Measurements from ENCODE around the gene PLXND1. TPM values are rescaled to one million over a fixed set of nuclear protein-coding genes. Genes with fewer than 3 reads are reported as not detected.

PLXND1 gene
- polyA plus RNA-seq, 1 donor from 2014 or later = 0.05 TPM

DNA sequence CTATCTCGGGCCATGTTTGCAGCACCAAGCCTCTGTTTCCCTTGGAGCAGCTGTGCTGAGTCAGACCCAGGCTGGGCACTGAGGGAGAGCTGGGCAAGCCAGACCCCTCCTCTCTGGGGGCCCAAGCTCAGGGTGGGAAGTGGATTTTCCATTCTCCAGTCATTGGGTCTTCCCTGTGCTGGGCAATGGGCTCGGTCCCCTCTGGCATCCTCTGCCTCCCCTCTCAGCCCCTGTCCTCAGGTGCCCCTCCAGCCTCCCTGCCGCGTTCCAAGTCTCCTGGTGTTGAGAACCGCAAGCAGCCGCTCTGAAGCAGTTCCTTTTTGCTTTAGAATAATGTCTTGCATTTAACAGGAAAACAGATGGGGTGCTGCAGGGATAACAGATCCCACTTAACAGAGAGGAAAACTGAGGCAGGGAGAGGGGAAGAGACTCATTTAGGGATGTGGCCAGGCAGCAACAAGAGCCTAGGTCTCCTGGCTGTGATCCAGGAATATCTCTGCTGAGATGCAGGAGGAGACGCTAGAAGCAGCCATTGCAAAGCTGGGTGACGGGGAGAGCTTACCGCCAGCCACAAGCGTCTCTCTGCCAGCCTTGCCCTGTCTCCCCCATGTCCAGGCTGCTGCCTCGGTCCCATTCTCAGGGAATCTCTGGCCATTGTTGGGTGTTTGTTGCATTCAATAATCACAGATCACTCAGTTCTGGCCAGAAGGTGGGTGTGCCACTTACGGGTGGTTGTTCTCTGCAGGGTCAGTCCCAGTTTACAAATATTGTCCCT is 76.9 kb downstream of the PLXND1 start:
- H4K20me1 ChIP-seq (ENCODE audit: insufficient read depth) = no peaks in the 10 kb centered on the region
- no peak overlapping the region for H2AFZ ChIP-seq (ENCODE audit: low read depth, low read length)
- no peak overlapping the region for H3K4me3 ChIP-seq (ENCODE audit: low read length)
- no peaks in the 10 kb centered on the region for H3F3A ChIP-seq (ENCODE audit: insufficient read depth, low read length, poor library complexity, severe bottlenecking)
- H3K9me2 ChIP-seq (ENCODE audit: insufficient read depth, low read length) = no peaks in the 10 kb centered on the region
- H3K9me3 ChIP-seq (ENCODE audit: low read length) = no peaks in the 10 kb centered on the region
- no peaks in the 10 kb centered on the region for H3K27me3 ChIP-seq (ENCODE audit: insufficient read depth, low read depth, low read length)
- no peaks in the 10 kb centered on the region for H3K79me2 ChIP-seq (replicated peaks; ENCODE audit: insufficient read depth, low read length)
- H3K27ac ChIP-seq (ENCODE audit: low read length) = no peak overlapping the region
- H3K36me3 ChIP-seq (ENCODE audit: insufficient read depth, low read length) = no peaks in the 10 kb centered on the region
- no peak overlapping the region for H3K9ac ChIP-seq (ENCODE audit: low read length)
- TF ChIP-seq TAF1 (IDR thresholded peaks at IDR 0.05; ENCODE audit: low read depth) (no peak), RAD21 (conservative IDR thresholded peaks at IDR 0.05) (no peak), EZH2 (IDR thresholded peaks at IDR 0.05; ENCODE audit: borderline replicate concordance, insufficient read depth, low read length, poor library complexity, severe bottlenecking) (no peak), POLR2AphosphoS5 (IDR thresholded peaks at IDR 0.05) (no peak), SMC3 (conservative IDR thresholded peaks at IDR 0.05; ENCODE audit: poor library complexity) (no peak), MXI1 (conservative IDR thresholded peaks at IDR 0.05; ENCODE audit: poor library complexity, severe bottlenecking) (no peak), EP300 (conservative IDR thresholded peaks at IDR 0.05; ENCODE audit: poor library complexity, severe bottlenecking) (no peak)
- TF ChIP-seq, protein P1, sequence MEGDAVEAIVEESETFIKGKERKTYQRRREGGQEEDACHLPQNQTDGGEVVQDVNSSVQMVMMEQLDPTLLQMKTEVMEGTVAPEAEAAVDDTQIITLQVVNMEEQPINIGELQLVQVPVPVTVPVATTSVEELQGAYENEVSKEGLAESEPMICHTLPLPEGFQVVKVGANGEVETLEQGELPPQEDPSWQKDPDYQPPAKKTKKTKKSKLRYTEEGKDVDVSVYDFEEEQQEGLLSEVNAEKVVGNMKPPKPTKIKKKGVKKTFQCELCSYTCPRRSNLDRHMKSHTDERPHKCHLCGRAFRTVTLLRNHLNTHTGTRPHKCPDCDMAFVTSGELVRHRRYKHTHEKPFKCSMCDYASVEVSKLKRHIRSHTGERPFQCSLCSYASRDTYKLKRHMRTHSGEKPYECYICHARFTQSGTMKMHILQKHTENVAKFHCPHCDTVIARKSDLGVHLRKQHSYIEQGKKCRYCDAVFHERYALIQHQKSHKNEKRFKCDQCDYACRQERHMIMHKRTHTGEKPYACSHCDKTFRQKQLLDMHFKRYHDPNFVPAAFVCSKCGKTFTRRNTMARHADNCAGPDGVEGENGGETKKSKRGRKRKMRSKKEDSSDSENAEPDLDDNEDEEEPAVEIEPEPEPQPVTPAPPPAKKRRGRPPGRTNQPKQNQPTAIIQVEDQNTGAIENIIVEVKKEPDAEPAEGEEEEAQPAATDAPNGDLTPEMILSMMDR (IDR thresholded peaks at IDR 0.05; ENCODE audit: poor library complexity, severe bottlenecking) = no peak
- TF ChIP-seq, protein P2, sequence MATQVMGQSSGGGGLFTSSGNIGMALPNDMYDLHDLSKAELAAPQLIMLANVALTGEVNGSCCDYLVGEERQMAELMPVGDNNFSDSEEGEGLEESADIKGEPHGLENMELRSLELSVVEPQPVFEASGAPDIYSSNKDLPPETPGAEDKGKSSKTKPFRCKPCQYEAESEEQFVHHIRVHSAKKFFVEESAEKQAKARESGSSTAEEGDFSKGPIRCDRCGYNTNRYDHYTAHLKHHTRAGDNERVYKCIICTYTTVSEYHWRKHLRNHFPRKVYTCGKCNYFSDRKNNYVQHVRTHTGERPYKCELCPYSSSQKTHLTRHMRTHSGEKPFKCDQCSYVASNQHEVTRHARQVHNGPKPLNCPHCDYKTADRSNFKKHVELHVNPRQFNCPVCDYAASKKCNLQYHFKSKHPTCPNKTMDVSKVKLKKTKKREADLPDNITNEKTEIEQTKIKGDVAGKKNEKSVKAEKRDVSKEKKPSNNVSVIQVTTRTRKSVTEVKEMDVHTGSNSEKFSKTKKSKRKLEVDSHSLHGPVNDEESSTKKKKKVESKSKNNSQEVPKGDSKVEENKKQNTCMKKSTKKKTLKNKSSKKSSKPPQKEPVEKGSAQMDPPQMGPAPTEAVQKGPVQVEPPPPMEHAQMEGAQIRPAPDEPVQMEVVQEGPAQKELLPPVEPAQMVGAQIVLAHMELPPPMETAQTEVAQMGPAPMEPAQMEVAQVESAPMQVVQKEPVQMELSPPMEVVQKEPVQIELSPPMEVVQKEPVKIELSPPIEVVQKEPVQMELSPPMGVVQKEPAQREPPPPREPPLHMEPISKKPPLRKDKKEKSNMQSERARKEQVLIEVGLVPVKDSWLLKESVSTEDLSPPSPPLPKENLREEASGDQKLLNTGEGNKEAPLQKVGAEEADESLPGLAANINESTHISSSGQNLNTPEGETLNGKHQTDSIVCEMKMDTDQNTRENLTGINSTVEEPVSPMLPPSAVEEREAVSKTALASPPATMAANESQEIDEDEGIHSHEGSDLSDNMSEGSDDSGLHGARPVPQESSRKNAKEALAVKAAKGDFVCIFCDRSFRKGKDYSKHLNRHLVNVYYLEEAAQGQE (IDR thresholded peaks at IDR 0.05; ENCODE audit: borderline replicate concordance) = no peak
- no peak overlapping the region for H3K4me2 ChIP-seq (ENCODE audit: low read length)

DNA sequence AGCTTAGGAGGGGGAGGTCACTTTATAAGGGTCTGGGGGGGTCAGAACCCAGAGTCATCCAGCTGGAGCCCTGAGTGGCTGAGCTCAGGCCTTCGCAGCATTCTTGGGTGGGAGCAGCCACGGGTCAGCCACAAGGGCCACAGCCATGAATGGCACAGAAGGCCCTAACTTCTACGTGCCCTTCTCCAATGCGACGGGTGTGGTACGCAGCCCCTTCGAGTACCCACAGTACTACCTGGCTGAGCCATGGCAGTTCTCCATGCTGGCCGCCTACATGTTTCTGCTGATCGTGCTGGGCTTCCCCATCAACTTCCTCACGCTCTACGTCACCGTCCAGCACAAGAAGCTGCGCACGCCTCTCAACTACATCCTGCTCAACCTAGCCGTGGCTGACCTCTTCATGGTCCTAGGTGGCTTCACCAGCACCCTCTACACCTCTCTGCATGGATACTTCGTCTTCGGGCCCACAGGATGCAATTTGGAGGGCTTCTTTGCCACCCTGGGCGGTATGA is 77.8 kb downstream of the PLXND1 start, which contains the start of gene RHO:
RHO (plus strand) TSS at position 51 of the 512 bp plus-strand sequence; CDS start at position 146, 95 bp downstream.
- TF ChIP-seq POLR2AphosphoS5 (IDR thresholded peaks at IDR 0.05) (no peak), MXI1 (conservative IDR thresholded peaks at IDR 0.05; ENCODE audit: poor library complexity, severe bottlenecking) (no peak), RAD21 (conservative IDR thresholded peaks at IDR 0.05) (no peak), SMC3 (conservative IDR thresholded peaks at IDR 0.05; ENCODE audit: poor library complexity) (no peak), TAF1 (IDR thresholded peaks at IDR 0.05; ENCODE audit: low read depth) (no peak), EZH2 (IDR thresholded peaks at IDR 0.05; ENCODE audit: borderline replicate concordance, insufficient read depth, low read length, poor library complexity, severe bottlenecking) (no peak), EP300 (conservative IDR thresholded peaks at IDR 0.05; ENCODE audit: poor library complexity, severe bottlenecking) (no peak)
- TF ChIP-seq, protein P1 (IDR thresholded peaks at IDR 0.05; ENCODE audit: poor library complexity, severe bottlenecking) = no peak
- TF ChIP-seq, protein P2 (IDR thresholded peaks at IDR 0.05; ENCODE audit: borderline replicate concordance) = no peak
- H3K9ac ChIP-seq (ENCODE audit: low read length) = no peak within 1 kb of the TSS
- no peak within 1 kb of the TSS for H2AFZ ChIP-seq (ENCODE audit: low read depth, low read length)
- no peaks in the 10 kb centered on the region for H3K9me2 ChIP-seq (ENCODE audit: insufficient read depth, low read length)
- H3F3A ChIP-seq (ENCODE audit: insufficient read depth, low read length, poor library complexity, severe bottlenecking) = no peaks in the 10 kb centered on the region
- H3K4me3 ChIP-seq (ENCODE audit: low read length) = no peak within 1 kb of the TSS
- no peaks in the 10 kb centered on the region for H3K79me2 ChIP-seq (replicated peaks; ENCODE audit: insufficient read depth, low read length)
- no peak within 1 kb of the TSS for H3K4me2 ChIP-seq (ENCODE audit: low read length)
- no peaks in the 10 kb centered on the region for H3K36me3 ChIP-seq (ENCODE audit: insufficient read depth, low read length)
- H3K9me3 ChIP-seq (ENCODE audit: low read length) = no peaks in the 10 kb centered on the region
- H3K27ac ChIP-seq (ENCODE audit: low read length) = no peak within 1 kb of the TSS
- no peaks in the 10 kb centered on the region for H4K20me1 ChIP-seq (ENCODE audit: insufficient read depth)
- no peaks in the 10 kb centered on the region for H3K27me3 ChIP-seq (ENCODE audit: insufficient read depth, low read depth, low read length)
